ENCODE measurements around the gene SLC24A3. TPM values are rescaled to one million over a fixed set of nuclear protein-coding genes. Genes with fewer than 3 reads are reported as not detected.

The SLC24A3 gene
- total RNA-seq, 1 donor from 2014 or later: 0.51 TPM

- Mint-ChIP-seq H3K4me1 (peaks cover 11% of the 10 kb centered on the region), H3K27ac (ENCODE audit: unreplicated experiment) (no peak overlapping the region), H3K36me3 (ENCODE audit: low read depth) (no peaks in the 10 kb centered on the region), H3K4me3 (no peak overlapping the region), H3K9me3 (peaks cover 6% of the 10 kb centered on the region), H3K27me3 (ENCODE audit: low read depth) (peaks cover 7% of the 10 kb centered on the region)
- DNase-seq (ENCODE audit: low read depth, low spot score): no peak
- TF ChIP-seq CTCF (conservative IDR thresholded peaks at IDR 0.05): no peak
These were observed 316.0 kb downstream of the SLC24A3 start for GRCh38 chr20:19528286-19529030.

DNA sequence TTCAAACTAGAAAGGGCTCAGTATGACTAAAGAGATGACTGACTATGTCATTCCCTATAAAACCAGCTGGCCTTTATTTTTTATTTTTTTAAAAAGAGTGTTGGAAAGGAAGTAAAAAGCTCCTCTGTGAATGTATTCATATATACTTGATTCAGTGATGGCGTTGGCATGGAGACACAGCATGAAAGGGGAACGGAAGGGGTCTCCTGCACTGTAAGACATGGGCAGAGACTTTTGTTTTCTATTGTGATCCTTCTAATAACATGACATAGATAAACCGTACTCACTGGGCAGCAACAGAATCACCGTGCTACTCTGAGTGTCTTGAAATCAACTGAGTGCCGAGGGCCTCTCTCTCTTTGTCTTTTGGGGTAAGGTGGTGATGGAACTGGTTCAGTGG, 317.6 kb downstream of the SLC24A3 start:
- H3K27me3 Mint-ChIP-seq (ENCODE audit: low read depth): peaks cover 7% of the 10 kb centered on the region
- no peak for TF ChIP-seq CTCF (conservative IDR thresholded peaks at IDR 0.05)
- no peak overlapping the region for H3K27ac Mint-ChIP-seq (ENCODE audit: unreplicated experiment)
- no peaks in the 10 kb centered on the region for H3K36me3 Mint-ChIP-seq (ENCODE audit: low read depth)
- peaks cover 5% of the 10 kb centered on the region for H3K9me3 Mint-ChIP-seq
- DNase-seq (ENCODE audit: low read depth, low spot score): no peak
- no peak overlapping the region for H3K4me3 Mint-ChIP-seq
- peaks cover 11% of the 10 kb centered on the region for H3K4me1 Mint-ChIP-seq

- no peaks in the 10 kb centered on the region for H3K36me3 Mint-ChIP-seq (ENCODE audit: low read depth)
- H3K9me3 Mint-ChIP-seq: peaks cover 6% of the 10 kb centered on the region
- H3K27ac Mint-ChIP-seq (ENCODE audit: unreplicated experiment): no peak overlapping the region
- no peak overlapping the region for H3K4me3 Mint-ChIP-seq
- DNase-seq (ENCODE audit: low read depth, low spot score): no peak
- no peak for TF ChIP-seq CTCF (conservative IDR thresholded peaks at IDR 0.05)
- H3K27me3 Mint-ChIP-seq (ENCODE audit: low read depth): peaks cover 4% of the 10 kb centered on the region
- peaks cover 11% of the 10 kb centered on the region for H3K4me1 Mint-ChIP-seq
These were observed 319.0 kb downstream of the SLC24A3 start for GRCh38 chr20:19531446-19531845.

DNA sequence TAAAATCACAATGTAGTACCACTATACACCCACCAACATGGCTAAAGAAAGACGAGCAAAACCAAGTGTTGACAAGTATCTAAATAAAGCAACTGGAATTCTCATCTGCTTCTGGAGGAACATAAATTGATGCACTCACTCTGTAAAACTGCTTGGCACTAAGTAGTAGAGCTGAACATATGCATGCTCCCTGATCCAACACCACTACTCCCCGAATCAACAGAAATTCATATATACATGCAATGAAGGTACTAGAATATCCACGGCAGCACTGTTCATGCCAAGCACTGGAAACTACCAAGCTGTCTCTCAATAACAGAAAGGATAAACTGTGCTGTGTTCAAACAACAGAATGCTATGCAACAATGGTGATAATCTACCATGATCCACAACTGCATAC, 326.1 kb downstream of the SLC24A3 start:
- Mint-ChIP-seq H3K9me3 (peaks cover 6% of the 10 kb centered on the region), H3K4me3 (no peak overlapping the region), H3K4me1 (peaks cover 8% of the 10 kb centered on the region), H3K27me3 (ENCODE audit: low read depth) (peaks cover 4% of the 10 kb centered on the region), H3K36me3 (ENCODE audit: low read depth) (no peaks in the 10 kb centered on the region), H3K27ac (ENCODE audit: unreplicated experiment) (no peak overlapping the region)
- no peak for DNase-seq (ENCODE audit: low read depth, low spot score)
- no peak for TF ChIP-seq CTCF (conservative IDR thresholded peaks at IDR 0.05)

DNA sequence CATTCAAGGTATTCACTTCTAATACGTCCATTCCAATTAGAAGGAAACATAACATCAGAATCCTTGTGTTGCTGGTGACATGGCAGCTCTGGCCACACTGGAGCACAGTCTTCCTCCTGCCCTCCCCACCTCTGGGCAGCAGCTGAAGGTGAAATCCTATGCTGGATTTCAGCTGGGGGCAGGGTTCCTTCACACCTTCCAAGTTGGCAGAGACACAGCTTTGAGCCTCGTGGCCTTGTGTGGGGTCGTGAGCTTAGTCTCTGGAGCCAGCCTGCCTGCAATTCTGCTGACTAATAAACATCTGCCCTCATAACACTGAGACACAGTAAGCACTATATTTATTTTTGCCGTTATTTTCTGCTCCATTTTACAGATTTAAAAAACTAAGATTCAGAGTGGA, 326.7 kb downstream of the SLC24A3 start:
- DNase-seq (ENCODE audit: low read depth, low spot score): no peak
- TF ChIP-seq CTCF (conservative IDR thresholded peaks at IDR 0.05): no peak
- no peaks in the 10 kb centered on the region for H3K36me3 Mint-ChIP-seq (ENCODE audit: low read depth)
- peaks cover 4% of the 10 kb centered on the region for H3K27me3 Mint-ChIP-seq (ENCODE audit: low read depth)
- no peak overlapping the region for H3K27ac Mint-ChIP-seq (ENCODE audit: unreplicated experiment)
- peaks cover 8% of the 10 kb centered on the region for H3K4me1 Mint-ChIP-seq
- peaks cover 6% of the 10 kb centered on the region for H3K9me3 Mint-ChIP-seq
- no peak overlapping the region for H3K4me3 Mint-ChIP-seq
